Activated naive CD8-positive, alpha-beta T cell (primary cell): ENCODE results near the gene GADD45A.

ENCODE experiments used
- H3K27ac Mint-ChIP-seq: one replicate; pipeline ENCODE4 v1.8.0; 2021; ENCODE audit warnings: mixed read lengths
- H3K27me3 Mint-ChIP-seq: one replicate; pipeline ENCODE4 v1.8.0; 2021; ENCODE audit warnings: mixed read lengths
- H3K36me3 Mint-ChIP-seq: one replicate; pipeline ENCODE4 v1.8.0; 2021; ENCODE audit warnings: mixed read lengths
- H3K4me1 Mint-ChIP-seq: one replicate; pipeline ENCODE4 v1.8.0; 2021; ENCODE audit warnings: low read depth, mixed read lengths
- H3K4me3 Mint-ChIP-seq: one replicate; pipeline ENCODE4 v1.8.0; 2021; ENCODE audit warnings: mild to moderate bottlenecking, mixed read lengths
- H3K9me3 Mint-ChIP-seq: one replicate; pipeline ENCODE4 v1.8.0; 2021; ENCODE audit warnings: low read depth, mixed read lengths

Gene GADD45A

DNA sequence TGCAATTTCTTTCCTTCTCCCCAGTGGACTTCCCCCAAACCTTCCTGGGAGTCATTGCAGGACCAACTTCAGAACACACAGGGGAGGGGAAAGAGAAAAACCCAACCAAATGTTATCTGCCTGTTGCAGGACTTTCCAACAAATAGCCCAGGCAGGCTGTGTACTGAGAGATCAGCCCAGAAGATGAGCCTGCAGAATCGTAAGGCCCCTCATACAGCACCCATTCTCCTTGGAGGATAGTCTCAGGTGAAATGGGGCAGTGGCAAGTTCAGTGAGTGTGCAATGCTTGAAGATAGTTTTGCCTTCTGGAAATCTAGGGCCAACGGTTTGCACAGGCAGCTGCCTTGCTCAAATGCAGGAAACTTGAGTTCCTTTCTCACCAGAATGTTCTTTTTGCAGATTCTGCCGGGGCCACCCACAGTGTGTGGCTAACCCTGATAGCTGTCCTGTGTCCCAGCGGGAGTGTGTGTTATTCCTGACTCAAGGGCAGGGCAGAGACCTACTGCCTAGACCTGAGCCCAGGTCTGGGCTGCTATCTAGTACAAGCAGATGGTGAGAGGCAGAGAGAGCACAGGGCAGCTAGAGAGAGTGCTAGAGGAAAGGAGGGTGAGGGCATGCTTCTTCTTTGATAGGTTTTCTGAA, 48.8 kb downstream of the GADD45A start:
- H3K36me3 Mint-ChIP-seq = no peaks in the 10 kb centered on the region
- H3K9me3 Mint-ChIP-seq = no peaks in the 10 kb centered on the region
- no peak overlapping the region for H3K27ac Mint-ChIP-seq
- no peak overlapping the region for H3K4me3 Mint-ChIP-seq
- peaks cover 18% of the 10 kb centered on the region for H3K4me1 Mint-ChIP-seq
- no peaks in the 10 kb centered on the region for H3K27me3 Mint-ChIP-seq

DNA sequence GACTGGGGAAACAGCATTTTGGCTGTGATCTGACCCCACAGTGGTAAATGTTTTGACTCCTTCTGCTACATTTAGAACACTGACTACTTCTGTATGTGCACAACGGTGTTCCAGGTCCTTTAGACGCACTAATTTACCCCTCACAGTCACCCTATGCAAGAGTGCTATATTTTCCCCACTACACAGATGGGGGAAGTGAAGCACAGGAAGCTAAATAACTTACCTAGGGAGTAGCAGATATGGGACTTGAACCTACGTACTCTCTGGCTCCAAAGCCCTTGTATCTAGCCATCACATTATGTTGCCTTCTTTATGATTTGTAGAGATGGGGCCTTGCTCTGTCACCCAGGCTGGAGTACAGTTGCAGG, 49.3 kb downstream of the GADD45A start:
- H3K9me3 Mint-ChIP-seq = no peaks in the 10 kb centered on the region
- H3K27ac Mint-ChIP-seq = no peak overlapping the region
- H3K4me3 Mint-ChIP-seq = no peak overlapping the region
- H3K4me1 Mint-ChIP-seq = peaks cover 18% of the 10 kb centered on the region
- H3K27me3 Mint-ChIP-seq = no peaks in the 10 kb centered on the region
- no peaks in the 10 kb centered on the region for H3K36me3 Mint-ChIP-seq

DNA sequence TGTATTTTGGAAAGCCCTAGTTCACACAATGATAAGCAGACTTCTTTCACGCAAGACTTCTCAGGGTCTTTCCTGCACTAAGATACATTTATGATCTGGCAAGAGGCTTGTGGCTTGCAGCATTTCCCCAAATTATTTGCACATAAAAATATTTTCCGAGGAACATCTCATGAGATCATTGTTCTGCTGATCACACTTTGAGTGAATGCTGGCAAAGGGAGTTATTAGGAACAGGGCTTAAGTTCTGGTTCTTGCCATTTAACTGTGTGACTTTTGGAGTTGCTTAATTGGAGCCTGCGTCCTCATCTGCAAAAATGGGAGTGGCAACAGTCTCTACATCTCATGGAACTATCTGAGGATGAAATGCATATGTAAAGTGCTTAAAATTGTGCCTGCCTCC, 50.2 kb downstream of the GADD45A start:
- Mint-ChIP-seq H3K36me3 (no peaks in the 10 kb centered on the region), H3K27ac (no peak overlapping the region), H3K4me1 (peaks cover 18% of the 10 kb centered on the region), H3K27me3 (no peaks in the 10 kb centered on the region), H3K9me3 (no peaks in the 10 kb centered on the region), H3K4me3 (no peak overlapping the region)

DNA sequence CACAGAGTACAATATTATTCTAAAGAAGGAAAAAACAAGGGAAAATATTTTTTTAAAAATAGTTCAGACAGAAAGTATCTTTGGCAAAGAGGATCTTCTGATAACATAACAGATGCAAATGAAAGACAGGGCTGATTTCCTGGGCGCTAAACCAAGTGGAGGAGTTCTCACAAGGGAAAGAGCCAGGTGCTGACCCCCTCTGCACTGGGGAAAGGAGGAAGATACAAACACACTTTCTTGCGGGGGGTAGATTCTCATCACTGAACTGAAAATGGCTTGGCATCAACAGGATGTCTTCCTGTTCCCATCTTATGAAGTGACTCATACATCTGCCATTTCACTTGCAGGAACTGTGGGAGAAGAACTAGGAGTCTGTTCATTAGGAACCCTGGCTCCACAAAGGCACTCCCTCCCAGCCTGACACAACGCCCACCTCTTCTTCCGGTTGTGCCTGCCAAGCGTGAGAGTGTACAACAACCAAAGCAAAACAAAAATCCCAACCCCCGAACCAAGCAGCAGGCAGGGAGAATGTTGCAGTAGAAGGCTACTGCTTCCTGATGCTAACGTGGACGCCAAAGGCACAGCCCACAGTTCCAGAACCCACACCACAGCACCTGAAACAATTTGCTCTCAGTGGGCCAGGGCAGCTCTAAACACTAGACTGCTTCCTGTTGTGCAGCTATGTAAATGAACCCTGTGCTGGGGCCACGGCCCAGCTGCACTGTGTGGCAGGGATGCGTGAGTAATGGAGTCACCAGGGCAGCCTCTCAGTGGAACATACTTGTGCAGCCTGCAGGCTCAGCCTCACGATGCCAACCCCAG, 51.0 kb downstream of the GADD45A start:
- Mint-ChIP-seq H3K9me3 (no peaks in the 10 kb centered on the region), H3K36me3 (peaks cover 3% of the 10 kb centered on the region), H3K4me3 (peak overlapping the region; percentile 68), H3K27me3 (peaks cover 3% of the 10 kb centered on the region), H3K4me1 (peaks cover 18% of the 10 kb centered on the region), H3K27ac (peak overlapping the region; percentile 83)

DNA sequence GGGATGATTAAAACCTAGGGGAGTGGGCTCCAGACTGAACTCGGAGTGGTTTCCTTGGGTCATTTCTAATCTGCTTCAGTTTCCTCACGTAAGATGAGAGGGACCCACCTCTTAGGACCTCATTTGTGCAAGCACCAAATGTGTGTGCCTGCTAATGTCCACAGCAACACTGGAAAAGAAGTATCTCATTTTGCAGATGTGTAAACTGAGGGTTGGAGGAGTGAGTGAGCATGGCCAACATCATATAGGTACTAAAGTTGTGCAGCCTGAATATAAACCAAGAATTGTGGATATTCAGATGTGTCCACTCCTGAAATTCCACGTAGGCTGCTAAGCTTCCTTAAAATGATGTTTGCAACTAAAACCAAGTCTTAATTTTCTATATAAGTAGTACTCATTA, 51.7 kb downstream of the GADD45A start:
- peaks cover 3% of the 10 kb centered on the region for H3K27me3 Mint-ChIP-seq
- no peaks in the 10 kb centered on the region for H3K9me3 Mint-ChIP-seq
- H3K4me3 Mint-ChIP-seq = no peak overlapping the region
- no peak overlapping the region for H3K27ac Mint-ChIP-seq
- H3K4me1 Mint-ChIP-seq = peaks cover 18% of the 10 kb centered on the region
- peaks cover 3% of the 10 kb centered on the region for H3K36me3 Mint-ChIP-seq

DNA sequence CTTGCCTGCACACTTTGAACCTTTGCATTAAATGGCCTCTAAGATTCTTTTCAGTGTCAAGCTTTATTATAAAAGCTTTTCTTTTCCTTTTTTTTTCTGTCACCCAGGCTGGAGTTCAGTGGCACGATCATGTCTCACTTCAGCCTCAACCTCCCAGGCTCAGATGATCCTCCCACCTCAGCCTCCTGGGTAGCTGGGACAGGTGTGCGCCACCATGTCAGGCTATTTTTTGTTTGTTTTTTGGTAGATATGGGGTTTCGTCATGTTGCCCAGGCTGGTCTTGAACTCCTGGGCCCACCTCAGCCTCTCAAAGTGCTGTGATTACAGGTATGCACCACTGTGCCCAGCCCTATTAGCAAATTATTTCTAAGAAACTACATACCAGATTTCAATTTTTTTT, 52.9 kb downstream of the GADD45A start:
- H3K9me3 Mint-ChIP-seq = no peaks in the 10 kb centered on the region
- peaks cover 18% of the 10 kb centered on the region for H3K4me1 Mint-ChIP-seq
- H3K27me3 Mint-ChIP-seq = peaks cover 3% of the 10 kb centered on the region
- peaks cover 3% of the 10 kb centered on the region for H3K36me3 Mint-ChIP-seq
- no peak overlapping the region for H3K27ac Mint-ChIP-seq
- no peak overlapping the region for H3K4me3 Mint-ChIP-seq
